OCI-LY7 (cell line): ENCODE measurements around the gene CILP2. TPM values are rescaled to one million over a fixed set of nuclear protein-coding genes. Genes with fewer than 3 reads are reported as not detected.

Experiments
- BruUV-seq: library from RNA; stranded (reverse); fragments of 400-500 nt; replicated peaks from 2 replicates; lab custom pipeline; 2021; lab: Mats Ljungman, UMichigan
- CTCF ChIA-PET: fragments of 300-600 bp; sonication (Branson Sonifier 250); formaldehyde crosslinking; loops from one replicate; lab custom pipeline; 2022; ENCODE audit warnings: antibody characterized with exemption; ENCODE audit not compliant: unreplicated experiment; lab: Charles Lee
- POLR2A ChIA-PET: fragments of 300-600 bp; sonication (Branson Sonifier 250); formaldehyde crosslinking; loops from one replicate; lab custom pipeline; 2022; ENCODE audit warnings: antibody characterized with exemption; lab: Charles Lee
- DNase-seq: peaks from one replicate; pipeline ENCODE4 v3.0.0-alpha.2; 2015; ENCODE audit warnings: low spot score
- H2AFZ ChIP-seq: fragments of 200-600 bp; sonication (generic), shearing (Covaris generic); 2 replicates; pipeline ENCODE4 v1.6.1; 2014; ENCODE audit warnings: mild to moderate bottlenecking, antibody characterized with exemption, low read length, moderate library complexity
- H3K27ac ChIP-seq: fragments of 200-600 bp; sonication (generic); 2 replicates; pipeline ENCODE4 v1.5.1; 2014; ENCODE audit warnings: mixed run types, low read depth, mild to moderate bottlenecking, moderate library complexity, low read length, inconsistent platforms; ENCODE audit not compliant: poor library complexity, severe bottlenecking
- H3K36me3 ChIP-seq: fragments of 200-600 bp; sonication (generic); 2 replicates; pipeline ENCODE4 v1.6.1; 2014; ENCODE audit warnings: mild to moderate bottlenecking, antibody characterized with exemption, low read length, moderate library complexity, mixed read lengths; ENCODE audit not compliant: insufficient read depth
- H3K4me1 ChIP-seq: fragments of 200-600 bp; sonication (generic); 2 replicates; pipeline ENCODE4 v1.5.1; 2014; ENCODE audit warnings: mild to moderate bottlenecking, low read length; ENCODE audit not compliant: insufficient read depth, poor library complexity, severe bottlenecking
- H3K4me2 ChIP-seq: fragments of 200-600 bp; sonication (generic); 2 replicates; pipeline ENCODE4 v1.6.1; 2014; ENCODE audit warnings: mild to moderate bottlenecking, low read length
- H3K4me3 ChIP-seq: fragments of 200-600 bp; sonication (generic); 2 replicates; pipeline ENCODE4 v1.5.1; 2014; ENCODE audit warnings: mild to moderate bottlenecking, low read depth, low read length; ENCODE audit not compliant: poor library complexity, severe bottlenecking
- H3K79me2 ChIP-seq: fragments of 200-600 bp; sonication (generic); 2 replicates; pipeline ENCODE4 v1.6.1; 2016; ENCODE audit warnings: low read depth, mild to moderate bottlenecking, low read length, moderate library complexity, mixed read lengths; ENCODE audit not compliant: insufficient read depth
- H3K9me2 ChIP-seq: fragments of 200-600 bp; sonication (generic); 2 replicates; pipeline ENCODE4 v1.6.1; 2016; ENCODE audit warnings: mild to moderate bottlenecking, low read length, mixed read lengths; ENCODE audit not compliant: insufficient read depth
- H3K9me3 ChIP-seq: fragments of 200-600 bp; sonication (generic); 2 replicates; pipeline ENCODE4 v1.6.1; 2014; ENCODE audit warnings: mild to moderate bottlenecking, mixed run types, low read length, mixed read lengths
- H4K20me1 ChIP-seq: fragments of 200-600 bp; sonication (generic); 2 replicates; pipeline ENCODE4 v1.6.1; 2014; ENCODE audit warnings: mild to moderate bottlenecking, antibody characterized with exemption, low read length, moderate library complexity, mixed read lengths; ENCODE audit not compliant: insufficient read depth
- CTCF ChIP-seq: fragments of 200-600 bp; sonication (generic); conservative IDR thresholded peaks from 2 replicates; pipeline ENCODE4 v1.5.1; 2014; ENCODE audit warnings: mild to moderate bottlenecking, antibody characterized with exemption, low read length, moderate library complexity, mixed read lengths
- EZH2phosphoT487 ChIP-seq: fragments of 200-600 bp; sonication (generic); IDR thresholded peaks from 2 replicates; pipeline ENCODE4 v1.6.1; 2018; ENCODE audit warnings: low read depth, borderline replicate concordance, mild to moderate bottlenecking, mixed run types, antibody characterized with exemption, low read length, moderate library complexity, mixed read lengths
- intact Hi-C: fragments of 100-400 bp; cut with micrococcal nuclease; formaldehyde crosslinking; loops from one replicate; pipeline ENCODE4 v1.10.0; 2022; ENCODE audit not compliant: unreplicated experiment
- total RNA-seq, 2 experiments: library from RNA; depleted of rRNA in 1 of 2; stranded (reverse); fragments of >200 nt in 1 of 2; shearing (Covaris generic) in 1 of 2; gene quantifications; 2 replicates each; pipeline ENCODE4 v1.2.3, GENCODE V29; 2014 to 2022

Gene CILP2
- total RNA-seq, 2 experiments from 2014 or later: 0.19 to 0.51 TPM

- no peak overlapping the region for H3K4me3 ChIP-seq
- intact Hi-C loops: no loop called here
- no peaks in the 10 kb centered on the region for H3K36me3 ChIP-seq
- H3K9me3 ChIP-seq: no peaks in the 10 kb centered on the region
- no peaks in the 10 kb centered on the region for H3K4me1 ChIP-seq
- no peaks in the 10 kb centered on the region for H3K9me2 ChIP-seq
- H3K4me2 ChIP-seq: no peak overlapping the region
- no peaks in the 10 kb centered on the region for H4K20me1 ChIP-seq
- TF ChIP-seq EZH2phosphoT487 (no peak), CTCF (no peak)
- no peak overlapping the region for H2AFZ ChIP-seq
- H3K79me2 ChIP-seq: no peaks in the 10 kb centered on the region
- DNase-seq: no peak
- BruUV-seq: no TSS peak
- CTCF ChIA-PET: no interaction called here
- no peak overlapping the region for H3K27ac ChIP-seq
- POLR2A ChIA-PET: no interaction called here
These were observed 20.6 kb downstream of the CILP2 start for GRCh38 chr19:19558636-19559035.

DNA sequence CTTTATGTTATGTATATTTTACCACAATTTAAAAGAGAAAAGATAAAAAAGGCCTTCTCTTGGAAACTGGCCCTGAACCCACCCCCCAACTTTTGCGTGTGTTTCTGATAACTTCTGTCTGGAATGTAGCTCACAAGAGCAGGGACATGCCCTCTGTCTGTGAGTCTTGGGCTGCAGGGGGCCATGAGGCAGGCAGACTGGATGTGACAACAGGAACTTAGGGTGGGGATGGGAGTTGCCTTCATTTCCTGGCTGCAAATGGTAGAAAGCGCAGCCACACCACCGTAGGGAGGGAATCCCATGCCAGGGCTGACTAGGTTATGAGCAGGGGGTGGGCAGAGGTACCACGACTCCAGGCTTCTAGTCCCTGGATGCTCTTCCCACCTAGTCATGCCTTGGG lies 21.9 kb downstream of the CILP2 start:
- Histone ChIP-seq H4K20me1 (no peaks in the 10 kb centered on the region), H3K79me2 (no peaks in the 10 kb centered on the region), H2AFZ (no peak overlapping the region), H3K4me3 (no peak overlapping the region), H3K9me2 (no peaks in the 10 kb centered on the region), H3K4me1 (no peaks in the 10 kb centered on the region), H3K36me3 (no peaks in the 10 kb centered on the region), H3K9me3 (no peaks in the 10 kb centered on the region), H3K4me2 (no peak overlapping the region), H3K27ac (no peak overlapping the region)
- BruUV-seq: no TSS peak
- TF ChIP-seq CTCF (no peak), EZH2phosphoT487 (no peak)
- intact Hi-C loops: no loop called here
- POLR2A ChIA-PET: interaction anchor here (0.7 kb wide), 1 partner anchor 376 kb away, joined by 3 read pairs; no protein-coding TSS in a partner anchor
- no peak for DNase-seq
- CTCF ChIA-PET: no interaction called here

DNA sequence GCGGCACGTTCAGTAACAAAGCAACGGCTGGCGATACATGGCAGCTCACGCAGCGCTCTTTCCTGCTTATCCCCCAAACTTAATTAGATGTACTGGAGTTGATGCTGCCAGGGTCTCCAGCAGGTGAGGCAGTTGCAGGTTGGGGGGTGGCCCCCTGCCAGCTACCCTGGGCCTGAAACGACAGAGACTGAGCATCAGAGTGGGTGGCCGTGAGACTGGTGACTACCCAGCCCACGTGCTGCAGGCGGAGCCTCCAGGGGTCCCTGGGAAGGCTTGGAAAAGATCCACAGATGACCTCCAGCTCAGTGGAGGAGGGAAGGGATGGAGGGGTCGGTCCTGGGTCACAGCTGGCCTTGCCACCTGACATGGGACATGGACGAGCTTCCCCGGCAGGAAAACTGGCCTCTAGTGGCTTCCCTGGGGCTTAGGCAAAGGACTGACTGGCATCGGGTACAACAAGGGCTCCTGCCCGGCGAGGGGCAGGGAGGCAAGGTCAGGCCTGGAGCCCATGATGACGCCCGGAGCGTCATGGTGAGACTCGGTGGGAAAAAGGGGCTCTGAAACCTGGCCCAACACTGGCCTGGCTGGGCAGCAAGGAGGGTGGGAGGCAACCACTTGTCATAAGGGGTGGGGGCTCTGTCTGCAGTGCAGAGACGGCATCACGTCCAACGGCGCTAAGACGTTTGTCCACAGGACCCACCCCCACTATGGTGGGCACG lies 24.0 kb downstream of the CILP2 start:
- H3K9me2 ChIP-seq: no peaks in the 10 kb centered on the region
- H3K27ac ChIP-seq: no peak overlapping the region
- no peak for TF ChIP-seq EZH2phosphoT487
- no peak for TF ChIP-seq CTCF
- no peaks in the 10 kb centered on the region for H3K79me2 ChIP-seq
- H3K4me1 ChIP-seq: no peaks in the 10 kb centered on the region
- H2AFZ ChIP-seq: no peak overlapping the region
- H3K9me3 ChIP-seq: no peaks in the 10 kb centered on the region
- CTCF ChIA-PET: no interaction called here
- no peak overlapping the region for H3K4me3 ChIP-seq
- H3K36me3 ChIP-seq: no peaks in the 10 kb centered on the region
- intact Hi-C loops: no loop called here
- POLR2A ChIA-PET: no interaction called here
- H3K4me2 ChIP-seq: no peak overlapping the region
- no peaks in the 10 kb centered on the region for H4K20me1 ChIP-seq
- no TSS peak for BruUV-seq
- no peak for DNase-seq
